Activated T-helper 1 cell treated with anti-CD3 and anti-CD28 coated beads, Interleukin-2, amount 50 U/mL, for 16 hours (primary cell): ENCODE data around the gene LDHD.
A peak's percentile ranks its signal among the peaks of the same experiment; 100 is the strongest.
"Not testable (repeated sequence)": the region's sequence is repeated elsewhere in the genome, so short reads cannot be mapped to it uniquely, and the experiment has no call there.

Experiments
- DNase-seq, 2 donors: peaks; one replicate each; pipeline ENCODE4 v3.0.0-alpha.2; 2020; ENCODE audit warnings: low read depth in 1 of 2, low spot score in 1 of 2

Gene LDHD

DNA sequence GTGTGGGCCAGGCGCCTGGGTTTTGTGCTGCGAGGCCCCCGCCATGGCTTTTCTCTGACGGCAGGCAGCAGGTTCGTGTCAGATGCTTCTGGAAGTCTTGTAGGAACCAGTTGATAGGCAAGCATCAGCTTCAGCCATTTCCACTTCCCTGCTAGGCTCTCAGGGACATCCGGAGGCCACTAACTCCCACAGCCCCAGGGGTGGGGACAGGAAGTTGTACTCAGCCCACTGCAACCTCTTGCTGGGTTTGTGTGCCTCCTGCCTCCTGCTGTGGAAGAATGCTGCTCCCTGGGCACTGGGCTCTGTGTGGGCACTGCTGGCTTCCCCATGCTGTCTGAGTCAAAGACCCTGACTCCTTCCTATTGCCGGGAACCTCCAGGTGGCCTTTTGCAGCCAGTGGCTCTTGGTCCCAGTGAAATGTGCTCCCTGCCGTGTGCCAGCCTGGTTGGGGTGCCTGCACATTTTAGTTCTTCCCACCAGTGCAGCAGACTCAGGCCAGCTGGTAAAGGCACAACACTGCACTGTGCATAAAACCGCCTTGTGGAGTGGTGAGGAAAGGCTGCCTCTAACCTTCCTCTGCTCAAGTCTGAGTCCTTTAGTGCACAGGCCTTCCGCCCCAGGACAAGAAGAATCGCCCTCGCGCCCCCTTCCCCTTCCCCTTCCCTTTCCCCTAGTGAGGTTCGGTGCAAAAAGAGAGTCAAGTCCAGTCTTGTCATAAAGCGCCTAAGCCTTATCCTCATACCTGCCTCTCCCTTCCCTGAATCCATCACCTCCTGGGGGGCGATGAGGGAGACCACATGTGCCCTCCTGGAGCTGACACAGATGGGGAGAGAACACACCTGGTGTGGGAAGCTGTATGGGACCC lies 16.6 kb downstream of the LDHD start:
- no peak for DNase-seq

DNA sequence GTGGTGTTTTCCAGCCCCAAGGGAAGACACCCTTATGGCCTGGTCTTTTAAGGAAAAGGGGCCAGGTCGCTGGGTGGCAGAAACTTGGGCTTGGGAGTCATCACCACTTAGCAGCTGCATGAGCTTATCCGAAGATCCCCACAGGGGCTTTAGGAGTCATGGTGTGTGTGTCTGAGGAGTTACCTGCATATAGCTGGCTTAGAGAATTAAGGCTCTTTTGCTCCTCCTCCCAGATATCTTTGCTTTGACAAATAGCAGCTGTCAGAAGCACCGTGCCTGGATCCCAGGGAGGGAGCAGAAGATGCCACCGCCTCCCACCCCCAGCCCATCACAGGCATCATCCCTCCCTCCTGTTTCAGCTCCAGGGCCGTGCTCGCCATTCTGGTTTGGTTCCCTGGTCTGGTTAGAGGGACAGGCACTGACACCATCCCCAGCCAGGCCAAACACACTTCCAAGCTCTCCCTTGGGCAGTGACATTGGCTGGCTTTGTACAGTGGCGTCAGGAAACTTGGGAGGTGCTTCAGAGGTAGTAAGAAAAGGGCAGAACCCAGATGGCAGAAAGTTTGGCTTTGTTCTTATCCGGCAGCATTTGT lies 17.4 kb downstream of the LDHD start:
- no peak for DNase-seq

DNA sequence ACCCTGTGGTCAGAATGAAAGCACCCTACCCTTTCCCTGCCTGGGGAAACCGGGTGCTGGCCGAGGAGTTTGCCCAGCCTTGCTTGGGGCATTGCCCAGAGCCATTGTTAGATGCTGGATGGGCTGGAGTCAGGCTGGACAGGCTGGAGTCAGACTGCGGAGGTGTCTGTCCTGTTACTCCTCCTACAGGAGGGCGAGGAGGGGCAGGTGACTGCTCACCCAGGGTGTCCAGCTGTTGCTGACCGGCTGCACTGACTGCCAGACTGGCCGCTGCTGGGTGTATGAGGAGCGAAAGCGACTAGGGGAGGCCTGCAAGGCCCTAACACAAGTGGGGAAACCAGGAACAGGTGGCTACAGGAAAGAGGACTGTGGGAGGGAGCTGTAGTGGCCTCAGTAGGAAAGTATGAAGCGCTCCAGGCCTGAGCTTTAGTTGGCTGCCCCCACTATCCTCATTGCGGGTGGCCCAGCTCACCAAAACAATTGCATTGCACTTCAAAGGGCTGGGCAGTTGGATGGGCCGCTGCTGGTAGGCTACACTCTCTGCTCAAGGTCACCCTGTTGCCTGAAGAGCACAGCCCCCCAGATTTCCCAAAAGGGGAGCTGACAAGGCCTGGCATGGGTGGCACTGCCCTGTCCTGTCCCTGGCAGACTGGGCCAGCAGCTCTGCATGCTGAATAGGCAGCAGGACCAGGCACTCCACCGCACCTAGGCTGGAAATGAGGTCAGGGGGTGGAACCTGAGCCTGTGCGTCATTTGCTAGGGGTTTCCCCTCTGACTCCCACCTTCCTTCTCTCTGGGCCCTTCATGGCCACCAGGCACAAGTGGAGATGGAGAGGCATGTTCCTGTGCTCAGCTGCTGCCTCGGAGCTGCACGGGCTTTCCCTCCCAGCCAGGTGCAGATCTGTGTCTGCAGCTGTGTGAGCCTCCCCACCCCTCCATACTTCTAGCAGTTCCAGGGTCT lies 18.4 kb downstream of the LDHD start:
- peak; percentile 35 to 56 for DNase-seq

DNA sequence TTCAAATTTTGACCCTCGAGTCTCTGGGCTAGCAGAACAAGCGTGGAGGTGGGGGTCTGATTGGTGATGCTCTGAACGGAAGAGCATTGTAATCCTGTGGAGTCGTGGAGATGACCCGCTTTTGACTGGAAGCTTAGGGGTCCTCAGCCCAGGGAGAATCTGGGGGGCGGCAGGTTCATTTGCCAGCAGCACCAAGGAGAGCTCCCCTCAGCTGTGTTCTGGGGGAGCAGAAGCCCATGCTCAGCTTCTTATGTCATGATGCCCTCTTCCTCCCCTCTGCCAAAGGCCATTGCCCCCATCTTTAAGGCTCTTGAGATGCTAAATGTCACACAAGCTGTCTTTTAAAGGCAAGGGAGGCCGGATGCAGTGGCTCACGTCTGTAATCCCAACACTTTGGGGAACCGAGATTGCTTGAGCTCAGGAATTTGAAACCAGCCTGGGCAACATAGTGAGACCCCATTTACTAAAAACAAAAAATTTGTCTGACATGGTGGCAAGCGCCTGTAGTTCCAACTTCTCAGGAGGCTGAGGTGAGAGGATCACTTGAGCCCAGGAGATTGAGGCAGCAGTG lies 19.3 kb downstream of the LDHD start:
- DNase-seq = no peak

DNA sequence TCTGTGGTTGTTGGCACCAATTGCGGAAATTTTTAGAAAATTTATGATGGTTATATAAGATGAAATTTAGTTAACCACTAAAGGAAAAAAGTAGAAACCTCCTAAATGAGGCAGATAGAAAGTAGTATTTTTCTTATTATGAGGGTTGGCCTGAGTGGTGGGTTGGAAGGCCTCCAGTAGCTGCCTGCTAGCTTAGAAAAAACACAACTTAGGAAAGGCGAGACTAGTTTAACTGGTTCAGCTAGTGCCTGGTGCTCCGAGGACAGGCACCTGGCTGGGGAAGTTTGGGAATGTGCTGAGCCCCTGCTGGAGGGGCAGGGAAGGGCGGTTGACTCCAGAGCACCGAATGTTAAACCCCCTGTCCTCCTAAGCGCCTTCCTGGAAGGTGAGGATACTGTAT lies 19.9 kb downstream of the LDHD start:
- DNase-seq = no peak

DNA sequence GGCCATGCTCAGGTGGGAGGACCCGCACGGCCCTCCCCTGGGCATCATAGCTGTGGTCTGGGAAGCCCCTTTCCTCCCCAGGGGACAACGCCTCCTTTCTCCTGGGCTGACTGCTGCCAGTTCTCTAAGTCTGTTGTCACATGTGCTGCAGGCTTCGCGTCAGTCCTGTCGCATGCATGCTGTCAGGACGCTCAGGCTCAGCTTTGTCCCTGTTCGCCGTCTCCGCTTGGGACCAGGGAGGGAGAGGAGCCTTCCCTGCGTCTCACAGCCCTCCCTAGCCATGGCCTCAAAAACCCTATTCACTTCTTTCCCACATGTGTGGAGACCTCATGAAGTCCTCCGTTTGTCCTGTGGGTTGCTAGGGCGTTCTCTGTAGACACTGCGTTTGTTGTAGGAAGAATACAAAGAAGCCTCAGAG lies 21.4 kb downstream of the LDHD start:
- no peak for DNase-seq

DNA sequence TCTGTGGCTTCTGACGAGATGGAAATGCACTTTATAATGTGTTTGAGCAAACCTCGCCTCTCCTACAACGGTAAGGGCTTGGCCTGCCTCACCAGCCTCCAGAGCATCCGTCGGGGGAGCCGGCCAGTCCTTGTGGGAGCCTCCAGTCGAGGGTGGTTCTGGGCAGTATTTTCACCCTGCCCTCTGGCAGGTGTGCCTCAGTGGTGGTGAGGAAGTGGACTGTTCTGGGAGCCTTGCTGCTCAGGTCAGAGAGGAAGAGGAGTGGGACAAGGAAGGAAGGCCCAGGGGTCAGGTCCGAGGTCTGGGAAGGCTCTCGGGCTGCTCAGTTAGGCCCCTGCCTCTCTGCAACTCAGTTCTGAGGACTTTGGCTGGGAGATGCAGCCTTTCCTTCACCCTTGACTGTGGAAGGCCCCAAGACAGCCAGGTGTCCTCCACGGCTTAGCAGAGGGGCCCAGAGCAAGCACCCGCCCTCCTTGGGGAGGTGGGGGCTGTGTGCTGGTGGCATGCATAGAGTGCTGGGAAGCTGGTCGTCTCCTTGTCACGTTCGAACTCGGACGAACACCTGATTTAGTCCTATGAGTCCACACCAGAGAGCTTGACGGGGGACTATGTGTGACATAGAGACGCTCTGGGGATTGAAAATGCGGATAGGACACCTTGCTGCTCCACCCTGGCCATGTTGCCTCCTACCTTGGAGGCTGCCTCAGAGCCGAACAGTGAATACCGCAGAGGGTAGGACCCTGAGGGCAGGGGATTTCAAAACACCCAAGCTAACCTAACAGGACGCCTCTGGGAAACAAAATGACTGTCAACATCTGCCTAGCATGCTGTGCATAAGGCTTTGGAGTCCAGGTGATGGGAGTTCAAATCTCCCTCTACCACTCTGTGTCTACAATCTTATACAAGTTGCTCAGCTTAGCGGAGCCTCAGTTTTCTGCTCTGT lies 22.7 kb downstream of the LDHD start:
- no peak for DNase-seq

DNA sequence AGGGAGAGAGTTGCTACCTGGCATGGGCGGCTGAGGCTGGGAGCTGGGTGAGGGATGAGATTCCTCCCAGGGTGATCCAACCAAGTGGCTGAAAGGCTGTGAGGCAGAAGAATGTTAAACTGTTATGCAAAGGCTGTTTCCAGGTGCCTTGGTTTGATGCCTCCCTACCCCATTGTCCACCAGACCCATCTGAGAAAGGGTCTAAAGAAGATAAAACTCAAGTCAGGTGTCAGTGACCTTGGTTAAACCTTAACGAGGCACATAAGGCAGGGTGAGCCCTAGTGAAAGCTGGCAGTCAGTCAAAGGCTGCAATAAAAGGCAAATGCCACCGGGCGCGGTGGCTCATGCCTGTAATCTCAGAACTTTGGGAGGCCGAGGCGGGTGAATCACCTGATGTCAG lies 23.8 kb downstream of the LDHD start:
- no peak for DNase-seq

DNA sequence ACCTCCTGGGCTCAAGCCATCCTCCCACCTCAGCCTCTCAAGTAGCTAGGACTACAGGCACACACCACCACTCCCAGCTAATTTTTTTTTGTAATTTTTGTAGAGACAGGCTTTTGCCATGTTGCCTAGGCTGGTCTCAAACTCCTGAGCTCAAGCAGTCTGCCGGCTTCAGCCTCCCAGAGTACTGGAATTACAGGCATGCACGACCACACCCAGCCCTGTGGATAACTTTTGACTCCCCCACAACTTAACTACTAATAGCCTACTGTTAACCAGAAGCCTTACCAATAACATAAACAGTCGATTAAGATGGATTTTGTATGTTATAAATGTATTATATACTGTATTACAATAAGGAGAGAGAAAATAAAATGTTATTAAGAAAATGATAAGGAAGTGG lies 25.0 kb downstream of the LDHD start:
- not testable (repeated sequence) for DNase-seq

DNA sequence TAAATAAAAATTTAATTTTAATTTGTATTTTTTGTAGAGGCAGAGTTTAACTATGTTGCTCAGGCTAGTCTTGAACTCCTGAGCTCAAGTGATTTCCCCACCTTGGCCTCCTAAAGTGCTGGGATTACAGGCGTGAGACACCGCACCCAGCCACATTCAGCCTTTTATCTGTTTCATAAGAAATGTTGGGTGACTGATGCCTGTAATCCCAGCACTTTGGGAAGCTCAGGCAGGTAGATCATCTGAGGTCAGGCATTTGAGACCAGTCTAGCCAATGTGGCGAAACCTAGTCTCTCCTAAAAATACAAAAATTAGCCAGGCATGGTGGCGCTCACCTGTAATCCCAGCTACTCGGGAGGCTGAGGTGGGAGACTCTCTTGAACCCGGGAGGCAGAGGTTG lies 25.7 kb downstream of the LDHD start:
- not testable (repeated sequence) for DNase-seq

DNA sequence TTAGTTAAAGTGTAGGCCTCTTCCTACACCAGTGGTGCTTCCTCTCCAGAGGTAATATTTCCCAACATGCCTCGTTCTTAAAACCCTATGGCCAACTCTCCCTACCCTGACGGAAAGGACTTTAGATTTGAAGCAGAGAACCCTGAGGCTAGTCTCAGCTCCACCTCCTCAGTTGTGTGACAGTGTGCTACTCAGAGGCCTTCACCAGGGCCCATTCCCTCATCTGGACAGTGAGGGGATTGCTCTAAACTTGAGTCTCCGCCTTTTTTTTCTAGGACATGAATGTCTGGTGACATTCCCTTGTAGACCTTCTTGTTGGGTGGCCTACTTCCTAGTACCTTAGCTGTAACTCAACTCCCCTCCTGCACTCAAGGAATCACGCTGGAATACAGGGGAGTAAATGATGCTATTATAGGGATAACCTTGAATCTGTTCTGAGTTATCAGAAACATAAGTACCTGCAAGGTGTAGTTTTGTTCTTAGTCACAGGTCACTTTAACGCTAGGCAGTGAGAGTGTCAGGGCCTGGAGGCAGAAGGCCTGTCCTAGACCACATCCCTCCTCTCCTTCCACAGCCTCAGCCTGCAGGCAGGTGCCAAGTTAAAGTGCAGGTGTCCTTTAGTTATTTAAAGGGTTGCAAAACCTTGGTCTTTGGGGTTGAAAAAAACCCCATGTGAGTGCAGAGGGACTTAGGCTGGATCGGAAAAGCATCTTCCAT lies 26.9 kb downstream of the LDHD start:
- no peak for DNase-seq

DNA sequence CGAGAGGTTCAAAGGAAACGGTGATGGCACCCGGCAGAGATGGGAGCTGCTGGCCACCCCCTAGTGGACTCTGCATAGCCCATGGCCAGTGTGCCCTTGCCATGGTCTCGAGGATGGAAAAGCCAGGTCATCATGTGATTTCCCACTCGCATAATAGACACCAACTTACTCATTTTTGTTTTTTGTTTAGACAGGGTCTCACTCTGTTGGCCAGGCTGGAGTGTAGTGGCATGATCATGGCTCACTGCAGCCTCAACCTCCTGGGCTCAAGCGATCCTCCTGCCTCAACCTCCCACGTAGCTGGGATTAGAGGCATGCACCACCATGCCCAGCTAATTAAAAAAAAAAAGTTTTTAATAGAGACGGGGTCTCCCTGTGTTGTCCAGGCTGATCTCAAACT lies 27.6 kb downstream of the LDHD start:
- DNase-seq = no peak

DNA sequence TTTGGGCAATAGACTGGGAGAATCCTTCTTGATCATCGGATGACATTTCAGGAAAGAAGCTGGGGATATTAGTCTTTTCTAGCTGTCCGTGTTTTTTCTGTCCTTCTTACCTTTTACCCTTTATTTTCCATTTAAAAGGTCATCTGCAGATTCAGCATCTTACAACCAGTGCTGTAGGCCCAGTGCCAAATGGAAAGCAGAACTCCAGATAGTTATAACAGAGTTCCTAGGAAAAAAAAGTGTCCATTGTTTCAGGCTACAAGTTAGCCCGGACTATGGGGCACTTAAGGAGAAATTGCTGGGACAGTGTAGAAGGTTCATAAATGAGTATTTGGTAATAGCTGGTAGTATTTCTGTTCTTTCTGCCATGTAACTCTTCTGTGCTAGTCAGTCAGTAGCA lies 28.4 kb downstream of the LDHD start:
- no peak for DNase-seq

DNA sequence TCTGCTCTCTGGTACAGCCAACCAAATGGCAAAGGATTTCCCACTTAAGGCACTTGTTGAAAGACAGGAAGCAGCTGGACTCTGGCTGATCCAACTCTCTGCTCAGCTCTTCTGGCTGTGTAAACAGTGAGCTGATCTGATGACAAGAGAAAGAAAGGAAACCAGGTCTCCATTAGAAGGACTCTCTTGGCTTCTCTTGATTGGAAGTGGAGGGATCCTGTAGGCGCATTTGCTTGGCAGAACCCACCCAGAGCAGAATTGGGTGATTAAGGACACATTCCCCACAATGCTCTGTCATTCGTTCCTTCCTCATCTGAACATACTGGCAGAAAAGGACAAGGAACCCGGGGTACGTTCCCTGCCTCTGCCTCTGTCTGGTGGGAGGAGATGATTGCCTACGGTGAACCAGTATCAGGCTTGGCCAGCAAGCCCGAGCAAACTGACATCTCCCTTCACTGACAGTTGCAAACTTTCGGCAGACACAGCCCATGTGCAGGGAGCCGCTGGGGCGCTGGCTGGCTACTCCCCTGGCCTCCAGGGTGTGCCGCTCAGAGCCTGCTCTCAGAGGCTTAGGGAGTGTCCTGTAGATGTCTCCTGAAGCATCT lies 29.1 kb downstream of the LDHD start:
- no peak for DNase-seq

DNA sequence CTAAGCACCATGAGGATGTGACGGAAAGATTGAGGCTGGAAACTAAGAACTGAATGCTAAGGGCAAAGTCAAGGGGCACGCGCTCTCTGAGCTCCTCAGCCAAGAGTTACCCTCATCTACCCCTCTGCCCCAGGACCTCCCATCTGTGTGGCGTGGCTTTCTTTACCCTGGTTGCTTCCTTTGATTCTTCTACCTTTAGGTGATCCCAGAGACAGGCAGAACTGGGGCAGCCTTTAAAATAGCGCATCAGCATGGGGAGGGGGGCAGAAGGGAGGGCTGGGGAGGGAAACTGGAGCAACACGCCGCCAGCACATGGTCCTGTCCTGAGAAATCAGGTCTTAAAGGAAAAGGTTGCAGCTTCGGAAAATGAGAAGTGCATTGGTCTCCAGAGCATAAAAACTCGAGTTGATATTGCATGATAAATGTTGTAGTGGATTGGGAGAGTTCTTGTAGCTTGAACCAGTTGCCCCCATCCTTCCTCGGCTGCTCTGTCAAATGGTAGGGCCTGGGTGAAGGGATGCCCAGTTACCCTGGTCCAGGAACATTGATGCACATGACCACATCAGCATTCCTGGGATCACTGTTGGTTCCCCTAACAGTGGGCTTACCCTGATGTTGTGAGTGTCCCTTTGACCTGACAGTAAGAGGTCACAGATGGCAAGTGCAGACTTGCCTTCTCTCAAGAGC lies 29.7 kb downstream of the LDHD start:
- no peak for DNase-seq

DNA sequence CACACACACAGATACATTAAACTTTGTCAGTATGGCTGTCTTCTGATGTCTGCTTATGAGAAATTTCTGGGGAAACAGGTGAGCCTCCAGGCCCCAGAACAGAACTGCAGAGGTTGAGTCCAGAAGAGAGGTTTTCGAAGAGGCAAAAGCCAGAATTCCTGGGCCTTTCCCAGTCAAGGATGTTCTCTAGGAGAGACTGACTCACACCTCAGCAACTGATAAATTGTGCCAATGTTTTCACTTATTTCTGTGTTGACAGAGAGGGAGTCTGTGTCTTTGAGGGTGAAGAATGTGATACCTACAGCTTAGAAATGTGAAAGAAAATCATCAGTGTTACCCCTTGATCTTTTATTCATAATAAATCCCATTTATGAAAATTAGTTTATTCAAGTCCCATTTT lies 30.3 kb downstream of the LDHD start:
- no peak for DNase-seq

DNA sequence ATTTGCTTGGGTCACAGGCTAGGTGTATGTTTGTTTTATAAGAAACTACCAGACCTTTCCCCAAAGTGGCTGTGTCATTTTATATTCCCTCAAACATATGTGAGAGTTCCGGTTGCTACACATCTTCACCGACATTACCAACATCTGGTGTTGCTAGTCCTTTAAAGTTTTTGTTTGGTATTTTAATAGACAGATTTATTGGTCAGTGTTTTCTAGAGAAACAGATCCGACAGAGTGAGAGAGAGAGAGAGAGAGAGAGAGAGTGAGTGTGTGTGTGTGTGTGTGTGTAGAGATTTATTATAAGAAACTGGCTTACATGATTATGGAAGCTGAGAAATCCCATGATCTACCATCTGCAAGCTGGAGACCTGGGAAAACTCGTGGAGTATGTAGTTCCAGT lies 31.0 kb downstream of the LDHD start:
- no peak for DNase-seq

DNA sequence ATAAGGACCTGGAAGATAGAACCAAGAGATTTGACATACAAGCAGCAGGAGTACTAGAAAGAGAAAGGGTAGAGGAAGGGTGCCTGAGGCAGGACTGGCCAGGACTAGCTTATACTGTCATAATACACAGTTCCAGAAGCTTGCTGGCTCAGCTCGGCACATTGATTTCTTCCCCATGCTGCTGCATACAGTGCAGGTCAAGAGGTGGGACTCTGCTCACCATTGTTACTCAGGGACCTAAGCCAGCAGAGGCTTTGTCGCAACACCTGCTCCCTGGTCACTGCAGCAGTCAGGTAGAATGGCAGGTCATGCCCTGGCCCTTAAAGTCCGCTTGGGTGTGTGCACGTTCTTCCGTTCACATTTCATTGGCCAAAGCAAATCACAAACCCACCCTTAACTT lies 32.8 kb downstream of the LDHD start:
- DNase-seq = no peak
